Gastroesophageal sphincter (tissue), 3 donors: ENCODE data around the gene KRT3.

Experiments used
- CTCF ChIP-seq, 4 experiments: fragments of 200-600 bp in 2 of 4; fragments of 450-650 bp in 2 of 4; sonication (generic) in 1 of 4; IDR thresholded peaks; one replicate each; pipeline ENCODE4 v1.5.1; 2017 to 2019; ENCODE audit warnings: antibody characterized with exemption in 4 of 4, mild to moderate bottlenecking in 2 of 4, moderate library complexity in 2 of 4
- EP300 ChIP-seq: sonication (generic); formaldehyde crosslinking; IDR thresholded peaks from one replicate; pipeline ENCODE4 v1.6.1; 2017; ENCODE audit warnings: antibody characterized with exemption, mild to moderate bottlenecking

GRCh38 chr12:52748578-52748977 lies 47.3 kb downstream of the KRT3 start:
- TF ChIP-seq CTCF (IDR thresholded peaks at IDR 0.05) (no peak), EP300 (no peak)
